Measurements from ENCODE around the gene FPGT.
"Not testable (repeated sequence)": the region's sequence is repeated elsewhere in the genome, so short reads cannot be mapped to it uniquely, and the experiment has no call there.

The FPGT gene

GRCh38 chr1:74197657-74198552 lies at the start of gene FPGT, which contains the start of gene LRRIQ3:
TSS of gene FPGT (plus strand) at chr1:74198242. CDS start at chr1:74198279, 37 bp downstream.
TSS of gene LRRIQ3 (minus strand) at chr1:74198176. CDS start at chr1:74183684, 14,492 bp downstream.
- peak; percentile 91 for DNase-seq (ENCODE audit: low spot score)
- no peak for TF ChIP-seq CTCF (IDR thresholded peaks at IDR 0.05; ENCODE audit: extremely low read depth, missing control alignments)

- no peak for DNase-seq (ENCODE audit: low spot score)
- no peak for TF ChIP-seq CTCF (IDR thresholded peaks at IDR 0.05; ENCODE audit: extremely low read depth, missing control alignments)
These were observed 38.0 kb upstream of the FPGT start for GRCh38 chr1:74160046-74160445.

- no peak for TF ChIP-seq CTCF (IDR thresholded peaks at IDR 0.05; ENCODE audit: extremely low read depth, missing control alignments)
- DNase-seq (ENCODE audit: low spot score): no peak
These were observed 36.5 kb upstream of the FPGT start for GRCh38 chr1:74161497-74161896.

GRCh38 chr1:74162333-74162732 lies 35.7 kb upstream of the FPGT start:
- no peak for TF ChIP-seq CTCF (IDR thresholded peaks at IDR 0.05; ENCODE audit: extremely low read depth, missing control alignments)
- no peak for DNase-seq (ENCODE audit: low spot score)

GRCh38 chr1:74174423-74174822 lies 23.6 kb upstream of the FPGT start:
- DNase-seq (ENCODE audit: low spot score): not testable (repeated sequence)

GRCh38 chr1:74180490-74180889 lies 17.6 kb upstream of the FPGT start:
- no peak for DNase-seq (ENCODE audit: low spot score)
- no peak for TF ChIP-seq CTCF (IDR thresholded peaks at IDR 0.05; ENCODE audit: extremely low read depth, missing control alignments)

GRCh38 chr1:74193908-74194307 lies 4.1 kb upstream of the FPGT start:
- no peak for TF ChIP-seq CTCF (IDR thresholded peaks at IDR 0.05; ENCODE audit: extremely low read depth, missing control alignments)

GRCh38 chr1:74195339-74195738 lies 2.7 kb upstream of the FPGT start:
- no peak for TF ChIP-seq CTCF (IDR thresholded peaks at IDR 0.05; ENCODE audit: extremely low read depth, missing control alignments)
- DNase-seq (ENCODE audit: low spot score): no peak

More at GRCh38 chr1:74193908-74194307, 4.1 kb upstream of the FPGT start:
- no peak for DNase-seq (ENCODE audit: low spot score)

Data from GM20000 (cell line).